Kidney tubule cell (primary cell): ENCODE measurements around the gene PDE4D.

Source experiments
- DNase-seq: peaks from one replicate; pipeline ENCODE4 v3.0.0-alpha.2; 2018; ENCODE audit warnings: low spot score

PDE4D gene

DNA sequence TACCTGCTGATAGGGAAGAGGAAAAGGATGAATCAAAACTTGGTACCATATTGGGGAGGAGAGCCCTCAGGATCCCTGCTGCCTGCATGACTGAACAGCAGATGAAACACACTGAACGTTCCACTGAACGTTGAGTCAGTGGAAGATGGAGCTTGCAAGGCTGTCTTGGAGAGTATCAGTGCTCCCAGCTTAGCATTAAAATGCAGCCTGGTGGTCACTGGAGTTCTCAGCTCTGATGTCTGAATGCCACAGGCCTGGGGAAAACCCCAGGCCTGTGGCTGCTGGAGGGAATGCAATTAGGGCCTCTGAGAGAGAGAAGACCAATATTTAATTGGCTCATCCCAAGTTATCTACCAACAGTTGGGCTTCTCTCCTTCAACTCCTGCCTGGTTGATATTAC lies 54.5 kb downstream of the PDE4D start:
- DNase-seq: peak; percentile 73

DNA sequence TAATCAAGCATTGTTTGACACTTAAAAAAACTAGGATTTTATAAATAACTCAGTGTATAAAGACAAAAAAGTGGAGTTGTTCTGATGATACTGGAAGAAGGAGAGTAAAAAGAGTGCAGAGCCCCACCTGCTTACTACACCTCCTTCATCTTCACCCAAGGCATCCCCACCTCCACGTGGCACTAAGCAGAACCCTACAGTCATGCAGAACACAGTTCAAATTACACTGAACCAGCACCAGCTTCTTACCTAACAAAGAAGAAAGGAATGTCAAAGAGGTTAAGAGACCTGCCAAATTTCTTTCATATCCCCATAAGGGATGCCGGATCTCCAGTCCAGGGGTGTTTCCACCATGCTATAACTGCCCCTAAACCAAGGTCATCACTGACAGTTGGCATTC lies 55.5 kb downstream of the PDE4D start:
- no peak for DNase-seq

DNA sequence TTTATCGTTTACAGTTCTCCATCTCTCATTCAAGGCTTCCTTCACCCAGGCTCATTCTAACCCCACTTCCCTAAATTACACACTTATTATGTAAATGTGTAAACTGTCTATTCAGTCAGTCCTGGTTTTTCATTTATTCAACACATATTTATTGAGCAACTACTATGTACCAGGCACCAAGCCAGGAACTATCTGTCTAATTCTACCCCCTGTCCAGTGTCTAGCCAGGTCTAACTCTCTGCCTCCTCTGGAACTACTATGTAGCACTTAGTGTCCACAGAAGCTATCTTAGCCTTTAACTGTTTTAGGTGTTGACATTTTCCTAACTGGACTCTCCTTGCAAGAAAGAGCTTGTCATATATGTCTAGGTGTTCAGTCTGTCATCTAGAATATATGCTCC lies 56.5 kb downstream of the PDE4D start:
- no peak for DNase-seq

DNA sequence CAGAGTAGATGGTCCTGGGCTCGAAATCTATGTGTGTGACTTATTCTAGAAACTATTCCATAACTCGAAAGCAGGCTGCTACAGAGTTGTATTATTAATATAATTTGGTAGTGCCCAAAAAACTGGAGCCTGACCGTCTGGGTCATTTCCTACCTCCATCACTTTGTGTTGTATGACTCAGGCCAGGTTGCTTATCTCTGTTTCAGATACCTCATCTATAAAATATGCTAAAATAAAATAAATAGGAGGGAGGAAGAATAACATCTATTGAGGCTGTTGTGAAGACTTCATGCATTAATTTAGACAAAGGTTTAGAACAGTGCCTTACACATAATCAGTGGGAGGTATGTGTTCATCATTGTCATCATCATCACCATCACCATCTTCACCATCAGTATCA lies 57.7 kb downstream of the PDE4D start:
- no peak for DNase-seq

DNA sequence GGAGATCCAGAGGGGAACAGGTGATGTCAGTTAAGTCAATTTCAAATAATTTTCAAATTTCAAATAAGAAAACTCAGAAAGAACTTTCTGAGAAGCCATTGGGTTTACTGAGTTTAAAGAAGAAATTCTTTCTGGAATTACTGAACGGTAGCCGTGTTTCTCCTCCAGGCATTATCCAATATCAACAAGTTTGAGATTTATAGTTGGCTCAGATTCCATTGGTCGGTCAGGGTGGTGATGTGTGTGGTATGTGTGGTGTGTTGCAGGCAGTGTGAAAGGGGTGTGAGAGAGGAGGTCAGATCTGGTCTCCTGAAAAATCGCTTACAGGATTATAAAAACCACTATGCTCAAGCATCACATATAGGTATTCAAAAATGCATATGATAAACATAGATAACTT lies 60.1 kb downstream of the PDE4D start:
- no peak for DNase-seq

DNA sequence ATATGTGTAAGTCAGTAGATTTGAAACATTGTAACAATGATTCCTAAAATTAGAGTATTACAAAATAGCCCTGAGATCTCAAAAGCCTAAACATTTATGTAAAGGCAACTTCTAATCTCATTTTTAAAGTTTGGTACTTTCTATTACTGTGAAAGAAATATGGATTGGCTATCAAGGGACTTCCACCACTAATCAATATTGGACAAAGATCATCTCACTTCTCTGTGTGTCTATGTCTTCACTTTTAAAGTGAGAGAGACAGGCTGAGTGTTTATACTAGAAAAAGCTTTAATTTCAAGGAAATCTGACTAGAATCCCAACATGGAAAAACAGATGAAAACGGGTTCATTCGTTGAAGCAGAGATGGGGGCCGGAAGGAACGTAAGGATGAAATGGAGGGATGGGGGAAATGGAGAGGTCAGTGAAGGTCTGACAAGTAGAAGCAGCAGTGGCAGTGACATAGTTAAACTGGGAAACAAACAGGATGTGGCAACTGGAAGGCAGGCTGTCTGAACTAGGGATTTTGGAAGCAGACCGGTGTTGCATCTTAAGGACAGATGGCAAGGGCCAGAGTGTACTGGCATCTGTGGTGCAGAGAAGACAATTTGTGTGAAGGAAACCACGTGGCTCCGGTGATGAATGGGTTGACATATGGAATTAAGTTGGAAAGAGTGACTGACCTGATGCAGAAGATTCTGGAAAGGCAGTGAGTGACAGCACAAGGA lies 60.8 kb downstream of the PDE4D start:
- no peak for DNase-seq

DNA sequence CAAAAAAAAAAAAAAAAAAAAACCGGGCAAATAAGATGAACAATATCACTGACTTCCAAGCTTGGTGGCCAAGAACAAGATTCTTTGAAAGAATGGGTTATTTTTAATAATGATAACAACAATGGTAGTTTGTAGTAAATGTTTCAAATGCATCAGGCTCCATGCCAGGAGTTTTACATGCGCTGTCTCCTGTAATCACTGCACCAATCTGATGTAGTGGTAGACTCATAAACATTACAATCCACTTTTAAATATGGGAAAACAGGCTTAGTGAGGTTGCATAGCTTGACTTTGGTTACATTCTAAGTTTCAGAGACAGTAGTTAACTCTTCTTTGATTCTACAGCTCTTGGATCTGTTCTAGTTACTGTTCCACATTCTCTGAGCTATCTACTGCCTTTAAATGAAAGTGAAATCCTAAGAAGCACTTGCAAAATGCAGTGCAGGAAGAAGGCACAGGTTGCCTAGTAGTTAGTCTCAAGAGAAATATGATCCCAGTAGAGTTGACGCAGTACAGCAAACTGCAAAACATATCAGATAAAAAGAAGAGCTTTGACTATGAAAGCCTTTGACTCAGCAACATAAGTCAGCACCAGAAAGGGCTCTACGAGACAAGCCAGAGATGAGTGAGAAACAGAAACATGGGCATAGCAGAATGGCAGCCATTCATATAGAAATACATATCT lies 62.1 kb downstream of the PDE4D start:
- DNase-seq: no peak

DNA sequence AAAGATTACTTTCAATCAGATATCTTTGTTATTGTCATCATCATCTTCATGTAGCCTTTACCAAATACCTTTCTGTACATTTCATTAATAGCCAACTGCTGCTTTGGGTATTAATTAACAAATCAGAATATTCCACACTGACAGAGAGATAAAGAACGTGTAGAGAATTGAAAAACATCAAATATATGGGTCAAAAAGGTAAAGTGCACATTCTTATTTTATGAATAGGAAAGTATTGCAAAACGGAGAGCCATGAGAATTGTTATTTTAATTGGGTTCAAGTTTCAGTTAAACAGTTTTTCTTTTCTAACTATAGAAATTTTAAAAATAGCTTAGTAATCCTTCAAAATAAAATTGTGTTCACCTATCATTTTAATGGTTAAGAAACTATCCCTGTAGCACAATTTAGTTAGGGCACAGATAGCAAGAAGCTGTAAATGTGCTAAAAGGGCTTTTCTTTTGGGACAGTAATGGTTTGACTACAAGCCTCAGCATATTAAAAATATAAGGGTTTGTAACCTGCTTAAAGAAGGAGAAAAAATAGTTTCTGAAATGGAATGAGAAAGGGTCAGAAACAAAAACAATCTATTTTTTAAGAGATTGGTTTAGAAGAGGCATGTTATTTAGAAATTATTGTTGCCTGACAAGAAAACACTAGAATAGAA lies 62.9 kb downstream of the PDE4D start:
- no peak for DNase-seq

DNA sequence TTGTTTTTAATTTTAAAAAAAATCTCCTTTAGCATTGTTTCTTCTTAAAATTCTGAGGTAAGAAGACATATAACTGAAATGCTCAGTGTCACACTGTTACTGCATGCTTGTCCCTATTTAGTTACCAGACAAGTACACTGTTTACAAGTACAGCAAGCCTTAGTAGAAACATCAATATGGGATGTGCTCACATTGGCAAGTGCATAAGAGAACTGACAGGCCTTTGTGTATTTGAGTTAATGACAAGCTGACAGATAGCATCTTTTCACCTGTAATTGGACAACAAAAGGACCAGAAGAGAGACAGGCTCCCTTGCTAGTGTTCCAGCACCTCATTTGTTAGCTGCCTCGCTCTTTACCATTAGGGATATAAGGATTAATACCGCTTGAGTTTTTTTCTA lies 63.6 kb downstream of the PDE4D start:
- no peak for DNase-seq

DNA sequence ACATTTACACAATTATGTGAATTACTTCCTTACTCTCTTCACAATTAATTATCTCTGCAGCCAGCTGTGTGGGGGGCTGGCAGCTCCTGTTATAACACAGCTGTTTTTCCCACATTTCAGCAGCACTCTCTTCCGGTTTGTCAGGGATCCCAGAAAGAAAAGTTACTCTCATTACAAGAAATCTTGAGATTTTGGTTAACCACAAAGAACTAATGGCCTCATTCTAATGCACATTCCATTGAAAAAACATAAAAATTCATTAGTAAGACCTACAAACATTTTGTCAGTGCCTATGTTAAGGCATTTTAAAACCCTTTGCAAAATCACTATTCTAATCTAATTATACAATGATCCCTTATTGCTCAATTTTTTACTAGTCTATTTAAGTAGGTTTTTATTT lies 64.1 kb downstream of the PDE4D start:
- no peak for DNase-seq

DNA sequence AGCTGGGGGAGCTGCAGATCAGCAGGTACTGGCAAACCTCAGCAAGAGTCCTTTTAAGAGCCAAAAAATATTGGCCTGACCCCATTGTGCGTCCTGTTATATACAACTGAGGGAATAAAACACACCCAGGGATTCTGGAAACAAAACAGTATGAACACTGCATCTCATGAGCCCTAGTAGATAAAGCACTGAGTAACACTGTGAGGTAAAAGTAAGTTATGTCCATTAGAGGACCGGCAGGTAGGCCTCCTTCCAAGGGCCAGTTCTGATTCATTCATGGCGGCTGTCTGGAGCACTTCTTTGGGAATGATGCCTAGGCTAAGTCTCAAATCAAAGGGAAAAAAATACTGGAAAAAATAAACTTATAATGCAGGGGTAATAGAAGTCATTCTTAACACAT lies 64.9 kb downstream of the PDE4D start:
- DNase-seq: no peak

DNA sequence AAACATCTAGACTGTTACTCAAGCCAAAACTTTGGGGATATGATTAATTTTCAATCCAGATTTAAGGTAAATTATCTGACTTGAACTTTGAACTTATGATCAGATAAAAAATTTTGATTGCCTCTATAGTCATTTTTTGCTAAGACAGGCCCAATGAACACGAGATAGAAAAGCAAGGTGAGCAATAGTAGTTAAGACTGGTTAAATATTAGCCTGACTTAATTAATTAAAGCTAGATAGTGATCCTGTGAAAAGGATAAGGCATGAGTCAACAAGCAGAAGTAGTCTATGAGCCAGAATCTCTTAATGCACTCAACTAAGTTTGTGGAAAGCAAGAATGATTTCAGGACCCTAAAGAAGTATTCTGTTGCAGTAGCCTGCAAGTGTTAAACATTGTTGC lies 66.5 kb downstream of the PDE4D start:
- DNase-seq: no peak

DNA sequence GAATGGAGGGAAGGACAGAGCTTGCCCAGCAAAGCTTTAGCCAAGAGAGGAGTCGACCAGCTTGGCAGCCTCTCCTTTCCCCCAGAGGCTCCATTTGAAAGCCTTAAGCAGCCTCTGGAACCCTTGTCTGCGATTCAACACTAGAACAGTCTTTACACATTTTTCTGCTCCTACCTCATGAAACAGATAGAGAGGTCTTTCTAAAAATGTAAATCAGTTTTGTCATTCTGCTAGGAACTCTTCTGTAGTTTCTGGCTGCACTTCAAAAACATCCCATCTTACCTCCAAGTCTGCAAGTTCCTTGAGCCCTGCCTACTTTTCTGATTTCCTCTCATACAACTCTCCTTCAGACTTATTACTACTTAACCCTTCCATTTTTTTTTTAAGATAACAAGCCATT lies 70.1 kb downstream of the PDE4D start:
- no peak for DNase-seq

DNA sequence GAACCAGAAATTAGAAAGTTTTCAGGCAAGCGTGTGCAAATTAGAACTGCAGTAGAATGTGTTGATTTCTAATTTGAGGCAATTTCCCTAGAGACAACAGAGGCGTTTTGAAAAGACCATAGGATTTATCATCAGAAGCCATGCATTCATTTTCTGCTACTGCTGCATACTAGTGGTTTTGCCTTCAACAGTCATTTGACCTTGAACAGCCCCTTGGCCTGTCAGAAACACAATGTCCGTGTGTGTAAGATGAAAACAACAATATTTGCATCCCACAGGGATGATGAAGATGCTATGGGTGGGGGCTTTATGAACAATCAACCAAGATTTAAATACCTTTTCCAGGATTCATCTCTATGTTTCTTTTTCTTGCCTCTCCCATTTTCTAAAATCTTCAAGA lies 73.7 kb downstream of the PDE4D start:
- DNase-seq: no peak

DNA sequence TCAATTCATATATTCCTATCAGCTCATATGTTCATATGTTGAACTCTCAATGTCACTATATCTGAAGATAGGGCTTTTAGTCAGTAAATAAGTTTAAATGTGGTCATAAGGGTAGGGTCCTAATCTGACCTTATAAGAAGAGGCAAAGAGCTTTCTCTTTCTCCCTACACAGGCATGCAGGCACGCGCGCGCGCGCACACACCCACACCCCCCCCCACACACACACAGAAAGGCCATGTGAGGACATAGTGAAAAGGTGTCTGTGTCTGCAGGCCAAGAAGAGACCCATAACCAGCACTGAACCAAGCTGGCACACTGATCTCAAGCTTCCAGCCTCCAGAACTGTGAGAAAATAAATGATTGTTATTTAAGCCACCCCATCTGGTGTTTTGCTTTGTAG lies 76.0 kb downstream of the PDE4D start:
- DNase-seq: no peak

DNA sequence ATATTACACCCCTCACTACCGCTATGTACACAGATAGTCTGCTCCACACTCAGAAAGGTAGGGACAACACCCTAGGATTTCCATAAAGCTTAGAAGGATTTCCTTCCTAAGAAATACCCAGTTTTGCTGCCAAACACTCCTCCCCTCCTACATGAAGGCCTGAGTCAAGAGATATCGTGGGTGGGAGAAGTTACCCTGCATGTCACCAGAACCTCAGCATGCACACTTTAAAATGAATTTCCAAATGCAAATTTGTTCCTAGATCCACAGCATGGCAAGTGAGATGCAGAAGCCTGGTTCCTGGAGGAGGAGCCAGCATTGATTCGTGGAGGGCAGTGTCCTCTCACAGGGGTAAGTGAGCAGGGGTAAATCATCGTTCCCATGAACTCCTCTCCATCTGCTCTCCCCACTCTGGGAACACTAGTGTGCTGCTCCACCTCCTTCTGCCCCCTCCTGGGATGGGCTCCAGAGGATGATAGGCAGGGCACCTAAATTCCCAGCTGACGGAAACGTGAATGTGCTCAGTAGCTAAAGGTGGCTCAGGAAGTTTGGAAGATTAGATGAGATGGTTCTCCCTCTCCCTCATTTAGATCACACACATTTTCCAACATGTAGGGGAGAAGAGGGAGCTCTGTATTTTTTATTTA lies 76.7 kb downstream of the PDE4D start:
- no peak for DNase-seq

DNA sequence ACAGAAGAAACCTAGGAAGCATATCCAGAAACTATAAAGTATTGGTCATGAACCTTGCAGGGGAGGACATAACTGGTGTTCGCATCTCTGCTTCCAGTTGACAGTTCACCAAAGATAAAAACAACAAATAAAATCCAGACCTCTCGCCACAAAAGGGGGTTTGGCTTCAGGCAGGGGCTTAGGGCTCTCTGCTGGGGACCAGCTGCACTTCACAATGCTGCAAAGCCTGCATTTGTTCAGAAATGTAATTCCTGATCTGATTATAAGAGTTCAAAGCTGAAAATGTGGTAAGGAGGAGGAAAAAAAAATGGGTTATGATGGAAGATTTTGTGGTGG lies 79.0 kb downstream of the PDE4D start:
- DNase-seq: no peak

DNA sequence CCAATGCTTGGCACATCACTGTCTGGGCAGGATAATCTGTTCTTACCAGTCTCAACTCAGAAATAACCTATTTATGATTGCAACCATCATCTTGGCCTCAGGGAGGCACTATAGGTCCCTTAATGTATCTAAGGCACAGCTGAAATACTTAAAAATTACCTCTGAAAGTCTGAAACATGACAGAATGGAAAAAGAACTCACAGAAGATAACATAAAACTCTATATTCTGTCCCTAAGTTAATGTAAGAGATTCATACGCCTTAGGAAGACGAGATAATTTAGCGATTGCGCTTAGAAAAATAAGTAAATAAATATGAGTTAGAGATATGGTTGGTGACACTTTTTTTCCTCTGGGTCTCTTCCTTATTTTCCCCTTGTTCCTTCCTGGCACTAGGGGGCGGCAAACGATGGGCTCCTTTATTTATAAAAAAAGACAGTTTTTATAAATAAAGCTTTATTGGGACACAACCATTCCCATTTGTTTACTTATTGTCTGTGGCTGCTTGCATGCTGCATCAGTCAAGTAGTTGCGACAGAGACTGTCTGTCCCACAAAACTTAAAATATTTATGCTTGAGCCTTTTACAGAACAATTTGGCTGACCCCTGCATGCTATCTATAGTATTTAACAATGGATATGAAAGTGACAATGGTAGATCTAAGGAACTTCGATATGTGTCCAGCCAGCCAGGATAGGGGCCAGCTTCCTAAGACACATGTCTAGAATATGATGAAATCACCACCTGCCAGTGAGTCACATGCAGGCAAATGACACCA lies 79.6 kb downstream of the PDE4D start:
- DNase-seq: peak; percentile 91

DNA sequence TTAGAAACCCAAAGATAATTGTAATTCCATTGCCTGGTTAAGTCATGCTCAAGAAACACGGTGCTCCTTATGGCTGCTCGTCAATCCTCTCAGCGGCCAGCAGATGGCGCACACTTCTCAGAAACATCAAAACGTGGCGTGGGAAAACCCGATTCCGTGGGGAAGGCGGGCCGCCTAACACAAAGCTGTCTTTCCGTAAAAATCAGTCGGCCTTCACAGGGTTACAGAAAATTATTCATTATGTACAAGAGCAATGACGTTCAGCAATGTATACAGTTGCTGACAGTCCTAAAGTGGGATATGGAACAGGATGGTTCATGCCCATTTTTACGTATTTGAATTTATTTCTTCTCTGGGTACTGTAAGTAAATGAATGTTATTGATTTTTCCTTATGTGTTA lies 83.5 kb downstream of the PDE4D start:
- peak; percentile 69 for DNase-seq

DNA sequence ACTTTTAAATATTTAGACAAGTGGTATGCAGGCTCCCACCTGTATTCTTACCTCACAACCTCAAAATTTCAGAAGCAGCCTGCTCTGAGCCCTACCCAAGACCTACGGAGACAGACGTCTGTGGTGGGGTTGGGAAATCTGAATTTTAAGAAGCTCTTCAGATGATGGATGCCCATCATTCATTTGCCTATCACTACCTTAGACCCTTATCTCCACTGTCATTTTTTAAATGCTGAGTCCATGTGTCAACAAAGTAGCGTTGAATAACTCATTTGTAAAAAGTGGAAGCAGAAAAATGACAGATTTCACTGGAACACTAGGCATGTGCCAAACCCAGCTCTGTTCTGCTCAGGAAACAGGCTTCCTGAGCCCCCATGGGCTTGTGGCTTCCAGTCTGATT lies 85.7 kb downstream of the PDE4D start:
- no peak for DNase-seq

DNA sequence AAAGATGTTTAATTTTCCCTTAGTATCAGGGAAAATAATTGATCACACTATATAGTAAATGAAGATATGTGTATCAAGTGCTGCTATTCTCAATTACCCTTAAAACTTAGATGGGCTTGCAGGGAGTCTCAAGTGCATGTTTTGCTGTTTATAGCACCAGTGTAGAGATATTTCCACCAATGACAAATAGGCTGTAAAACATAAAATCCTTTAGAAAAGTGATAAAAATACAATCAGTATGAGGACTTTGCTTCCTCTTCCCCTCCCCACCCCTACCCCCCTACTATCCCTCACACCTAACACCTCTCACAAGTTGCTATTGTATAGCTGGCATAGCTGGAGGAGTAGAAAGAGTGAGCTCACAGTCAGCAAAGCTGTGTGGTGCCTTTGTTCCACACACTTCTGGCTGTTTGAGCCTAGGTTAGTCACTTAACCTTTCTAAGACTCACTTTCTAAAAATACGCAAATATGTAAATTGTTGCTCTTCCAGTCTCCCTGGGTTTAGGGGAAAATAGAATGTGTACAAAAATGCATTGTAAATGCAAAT lies 93.1 kb downstream of the PDE4D start:
- no peak for DNase-seq
